AG08396 (cell line): ENCODE data around the gene RANBP10.
"Not testable (repeated sequence)": the region's sequence is repeated elsewhere in the genome, so short reads cannot be mapped to it uniquely, and the experiment has no call there.

Experiments used
- DNase-seq: peaks from one replicate; pipeline ENCODE4 v3.0.0; 2012; ENCODE audit warnings: low spot score, mixed read lengths

The RANBP10 gene

GRCh38 chr16:67806428-67807147, at the start of gene RANBP10, which contains the start of gene TSNAXIP1:
RANBP10 (minus strand) TSS chr16:67806560; CDS start chr16:67806536, 24 bp downstream.
TSNAXIP1 (plus strand) TSS chr16:67806889; CDS start chr16:67807150, 261 bp downstream.
- peak; percentile 97 for DNase-seq

GRCh38 chr16:67855789-67856188, 49.4 kb upstream of the RANBP10 start:
- no peak for DNase-seq

- DNase-seq: no peak
These were observed 47.3 kb upstream of the RANBP10 start for GRCh38 chr16:67853670-67854069.

- no peak for DNase-seq
These were observed 41.8 kb upstream of the RANBP10 start for GRCh38 chr16:67848118-67848517.

- DNase-seq: peak; percentile 78
These were observed 40.9 kb upstream of the RANBP10 start, which contains the start of gene CENPT for GRCh38 chr16:67847064-67847861. CENPT (minus strand) TSS chr16:67847693; CDS start chr16:67833859, 13,834 bp downstream.

GRCh38 chr16:67846320-67847063, 40.1 kb upstream of the RANBP10 start, which contains the start of gene NUTF2:
NUTF2 (plus strand) TSS chr16:67846933; CDS start chr16:67865131, 18,198 bp downstream.
- DNase-seq: peak; percentile 95

GRCh38 chr16:67846063-67846319, 39.6 kb upstream of the RANBP10 start:
- no peak for DNase-seq

- DNase-seq: no peak
These were observed 39.1 kb upstream of the RANBP10 start for GRCh38 chr16:67845291-67846062.

- peak; percentile 47 for DNase-seq
These were observed 38.1 kb upstream of the RANBP10 start for GRCh38 chr16:67844497-67844896.

- DNase-seq: peak; percentile 57
These were observed 37.0 kb upstream of the RANBP10 start for GRCh38 chr16:67843343-67843765.

- peak; percentile 66 for DNase-seq
These were observed 36.4 kb upstream of the RANBP10 start for GRCh38 chr16:67842509-67843342.

GRCh38 chr16:67841816-67842508, 35.6 kb upstream of the RANBP10 start, which contains the start of gene THAP11:
THAP11 (plus strand) TSS chr16:67842320; CDS start chr16:67842555, 235 bp downstream.
- DNase-seq: peak; percentile 93

- DNase-seq: no peak
These were observed 34.9 kb upstream of the RANBP10 start for GRCh38 chr16:67841198-67841815.

- DNase-seq: no peak
These were observed 31.5 kb upstream of the RANBP10 start for GRCh38 chr16:67837811-67838210.

- not testable (repeated sequence) for DNase-seq
These were observed 30.8 kb upstream of the RANBP10 start for GRCh38 chr16:67837190-67837589.

GRCh38 chr16:67834242-67834614, 27.9 kb upstream of the RANBP10 start:
- no peak for DNase-seq

GRCh38 chr16:67833415-67834241, 27.3 kb upstream of the RANBP10 start:
- DNase-seq: peak; percentile 96

GRCh38 chr16:67833030-67833414, 26.7 kb upstream of the RANBP10 start:
- peak; percentile 85 for DNase-seq

GRCh38 chr16:67828651-67829050, 22.3 kb upstream of the RANBP10 start:
- peak; percentile 1 for DNase-seq
